ENCODE results near the gene NDFIP1. TPM values are rescaled to one million over a fixed set of nuclear protein-coding genes. Genes with fewer than 3 reads are reported as not detected.

The NDFIP1 gene
- total and polyA plus RNA-seq, 2 of the 13 experiments (the other 11 are each of a cell fraction or from before 2014, with no cell fraction given), result 12.4 to 15.7 TPM

- no peak for TF ChIP-seq BCLAF1 (IDR thresholded peaks at IDR 0.05)
- TF ChIP-seq NKX3-1 (CRISPR knock-in tag; IDR thresholded peaks at IDR 0.05), result peak; percentile 30; the same call in 1 of the 2 replicates
- TF ChIP-seq TRIM22 (IDR thresholded peaks at IDR 0.05), result no peak
- TF ChIP-seq HNRNPLL (IDR thresholded peaks at IDR 0.05; ENCODE audit: low read depth, low read length, poor library complexity, severe bottlenecking), result peak; percentile 97
- 0 out of 2 replicates have a peak, but pooled peaks have one; percentile 45 for TF ChIP-seq KMT2A (CRISPR knock-in tag; IDR thresholded peaks at IDR 0.05)
- TF ChIP-seq ZNF281 (CRISPR knock-in tag; IDR thresholded peaks at IDR 0.05; ENCODE audit: borderline replicate concordance), result peak; percentile 7; the same call in 1 of the 2 replicates
- no peak for TF ChIP-seq ZNF382 (CRISPR knock-in tag; IDR thresholded peaks at IDR 0.05; ENCODE audit: borderline replicate concordance)
- TF ChIP-seq AGO2 (optimal IDR thresholded peaks at IDR 0.05; ENCODE audit: low read depth, low read length), result peak; percentile 50
- 0 out of 2 replicates have a peak, but pooled peaks have one; percentile 52 for TF ChIP-seq ZNF891 (CRISPR knock-in tag; IDR thresholded peaks at IDR 0.05)
- TF ChIP-seq MXD4 (CRISPR knock-in tag; IDR thresholded peaks at IDR 0.05), result 0 out of 2 replicates have a peak, but pooled peaks have one; percentile 32
- TF ChIP-seq ARID3A (IDR thresholded peaks at IDR 0.05; ENCODE audit: low read depth, low read length), result no peak
- no peak for TF ChIP-seq ZNF619 (CRISPR knock-in tag; IDR thresholded peaks at IDR 0.05)
- TF ChIP-seq ZBTB34 (CRISPR knock-in tag; IDR thresholded peaks at IDR 0.05), result no peak
- TF ChIP-seq SIN3A (IDR thresholded peaks at IDR 0.05; ENCODE audit: borderline replicate concordance, low read depth, low read length), result peak; percentile 58; the same call in 1 of the 2 replicates
- no peak for TF ChIP-seq ZNF235 (CRISPR knock-in tag; IDR thresholded peaks at IDR 0.05; ENCODE audit: borderline replicate concordance)
- TF ChIP-seq HMGA1 (CRISPR knock-in tag; conservative IDR thresholded peaks at IDR 0.05), result no peak
- peak; percentile 82 for TF ChIP-seq SRY (CRISPR knock-in tag; IDR thresholded peaks at IDR 0.05)
- TF ChIP-seq NR2C2 (CRISPR knock-in tag; IDR thresholded peaks at IDR 0.05; ENCODE audit: borderline replicate concordance), result peak; percentile 51; the same call in 1 of the 2 replicates
Measured at GRCh38 chr5:142108432-142109330, at the start of gene NDFIP1 (continued).
